ENCODE data around the gene DNASE1L1.

Gene DNASE1L1

DNA sequence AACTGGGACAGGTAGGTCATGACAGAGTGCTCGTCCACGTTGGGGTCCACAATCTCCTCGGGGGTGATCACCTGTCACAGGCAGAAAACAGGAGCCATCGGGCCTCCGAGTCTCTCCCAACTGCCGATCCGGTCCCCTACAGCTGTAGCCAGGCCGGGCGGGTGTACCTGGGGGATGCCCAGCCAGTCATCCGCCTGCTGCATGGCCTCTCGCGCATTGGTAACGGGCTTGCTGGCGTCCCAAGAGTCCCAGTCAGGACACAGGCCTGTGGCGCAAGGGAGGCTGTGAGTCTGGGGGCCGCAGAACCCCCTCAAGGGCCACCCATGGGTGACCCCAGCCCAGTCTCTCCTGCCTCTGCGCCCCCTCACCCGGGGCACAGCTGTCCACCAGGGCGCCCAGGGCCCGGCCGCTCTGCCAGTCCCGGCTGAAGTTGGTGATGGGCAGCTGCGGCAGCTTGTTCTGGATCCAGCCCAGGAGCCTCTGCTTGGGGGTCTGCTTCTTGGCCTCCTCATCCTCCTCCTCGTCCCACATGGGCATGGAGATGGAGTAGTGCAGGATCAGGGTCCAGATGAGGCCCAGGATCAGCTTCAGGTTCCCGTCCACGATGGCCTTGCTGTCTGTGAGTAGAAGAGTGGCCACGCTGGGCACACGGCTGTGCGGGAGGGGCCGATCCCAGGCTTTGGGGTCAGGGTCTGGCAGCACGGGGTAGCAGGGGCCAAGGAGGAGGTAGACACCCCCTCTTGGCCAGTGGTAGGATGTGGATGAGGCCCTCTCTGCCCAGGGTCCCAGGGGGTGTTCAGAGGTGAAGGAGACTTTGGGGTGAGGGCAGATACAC, 41.4 kb downstream of the DNASE1L1 start:
- DNase-seq (ENCODE audit: low read depth), result no peak

DNA sequence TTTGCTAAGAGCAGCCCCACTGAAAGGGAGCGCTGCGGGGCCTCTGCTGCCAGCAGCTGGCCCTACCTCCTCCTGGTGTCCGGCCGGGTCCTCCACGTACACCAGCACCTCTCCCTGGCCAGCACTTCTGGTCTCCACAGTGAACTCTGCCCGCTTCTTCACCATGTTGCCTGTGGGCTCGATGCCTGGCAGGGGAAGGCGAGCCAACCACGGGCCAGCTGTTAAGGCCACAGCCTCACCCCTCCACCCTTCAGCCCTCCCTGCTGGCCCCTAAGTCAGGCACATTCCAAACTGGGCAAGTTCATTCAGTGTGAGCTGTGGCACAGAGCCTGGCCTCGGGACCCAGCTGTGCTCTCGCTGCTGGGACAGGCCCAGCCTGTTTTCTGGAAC, 42.4 kb downstream of the DNASE1L1 start:
- no peak for DNase-seq (ENCODE audit: low read depth)

DNA sequence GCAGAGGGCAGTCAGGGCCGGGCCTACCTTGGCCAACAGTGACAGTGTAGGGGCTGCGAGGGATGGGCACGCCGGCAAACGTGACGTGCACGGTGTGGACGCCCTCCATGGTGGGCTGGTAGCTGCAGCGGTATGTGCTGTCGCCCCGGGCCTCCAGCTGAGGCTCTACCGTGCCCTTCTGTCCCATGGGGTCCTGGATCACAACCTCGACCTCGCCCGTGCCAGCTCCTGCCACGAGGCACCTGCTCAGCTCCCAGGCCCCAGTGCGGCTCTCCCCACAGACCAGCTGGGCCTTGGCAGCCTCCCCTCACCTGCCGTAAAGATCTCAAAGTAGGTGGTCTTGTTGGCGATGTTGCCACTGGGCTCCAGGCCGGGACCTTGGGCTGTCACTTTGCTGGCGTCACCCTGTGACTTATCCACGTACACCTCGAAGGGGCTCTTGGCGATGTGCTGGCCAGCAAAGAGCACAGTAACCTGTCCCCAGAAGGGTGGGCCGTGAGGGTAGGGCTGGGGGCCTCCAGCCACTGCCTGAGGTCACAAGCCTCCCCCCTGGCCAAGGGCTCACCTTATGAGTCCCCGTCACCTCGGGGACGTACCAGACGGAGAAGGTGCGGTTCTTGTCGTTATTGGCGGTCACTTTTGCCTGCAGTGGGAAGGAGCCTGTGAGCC, 42.9 kb downstream of the DNASE1L1 start:
- no peak for DNase-seq (ENCODE audit: low read depth)

GRCh38 chrX:154365052-154365600, 43.9 kb downstream of the DNASE1L1 start:
- DNase-seq (ENCODE audit: low read depth), result no peak

DNA sequence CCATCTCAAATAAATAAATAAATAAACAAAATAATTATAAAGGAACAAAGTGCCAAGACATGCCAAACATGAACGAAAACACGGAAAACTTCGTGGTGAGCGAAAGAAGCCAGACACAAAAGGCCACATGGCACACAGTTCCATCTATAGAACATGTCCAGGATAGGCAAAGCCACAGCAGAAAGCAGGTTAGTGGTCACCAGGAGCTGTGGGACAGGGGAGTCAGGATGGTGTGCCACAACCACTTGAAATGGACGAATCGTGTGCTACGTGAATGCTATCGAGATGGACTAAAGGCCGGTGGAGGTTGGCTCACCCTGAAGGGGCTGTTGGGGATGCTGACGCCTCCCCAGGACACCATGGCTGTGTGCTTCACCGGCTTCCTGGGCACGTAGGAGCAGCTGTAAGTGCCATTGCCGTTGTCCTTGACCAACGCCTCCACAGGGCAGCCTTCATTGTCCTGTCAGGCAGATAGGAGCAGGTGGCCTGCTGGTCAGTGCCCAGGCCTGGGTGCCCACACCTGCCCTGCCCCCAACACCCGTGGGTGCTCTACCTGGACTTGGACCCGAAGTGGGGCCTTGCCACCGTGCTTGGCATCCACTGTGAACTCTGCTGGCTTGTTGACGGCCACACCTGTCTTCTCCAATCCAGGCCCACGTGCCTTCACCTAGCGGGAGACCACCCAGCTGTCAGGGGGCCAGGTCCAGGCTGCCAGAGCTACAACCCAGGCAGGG, 45.2 kb downstream of the DNASE1L1 start:
- DNase-seq (ENCODE audit: low read depth), result no peak

DNA sequence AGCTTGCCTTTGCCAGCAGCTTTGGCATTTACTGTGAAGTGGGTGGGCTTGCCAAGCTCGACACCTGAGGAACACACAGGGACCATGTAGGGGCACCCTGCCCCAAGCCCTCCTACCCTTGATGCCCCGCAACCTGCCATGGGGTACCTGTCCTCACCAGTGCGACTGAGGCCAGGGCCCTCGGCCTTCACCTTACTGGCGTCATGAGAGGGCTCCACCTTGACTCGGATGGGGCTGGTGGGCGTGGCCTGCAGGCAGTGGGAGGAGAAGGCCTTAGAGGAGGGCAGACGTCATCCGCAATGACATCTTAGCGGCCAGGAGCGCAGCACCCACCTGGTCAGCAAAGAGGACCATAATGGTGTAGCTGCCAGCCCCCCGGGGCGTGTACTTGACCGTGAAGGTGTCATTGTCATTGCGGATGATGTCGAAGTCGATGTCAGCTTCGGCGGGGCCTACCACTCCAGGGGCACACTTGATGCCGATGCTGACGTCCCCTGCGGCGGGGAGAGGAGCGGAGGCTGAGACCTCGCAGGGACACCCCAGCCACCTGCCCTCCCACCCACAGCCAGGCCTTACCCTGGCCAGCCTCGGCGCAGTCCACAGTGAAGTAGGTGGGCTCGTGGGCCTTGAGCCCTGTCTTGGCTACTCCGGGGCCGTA, 46.8 kb downstream of the DNASE1L1 start:
- DNase-seq (ENCODE audit: low read depth), result no peak

GRCh38 chrX:154360155-154360713, 48.8 kb downstream of the DNASE1L1 start:
- no peak for DNase-seq (ENCODE audit: low read depth)

- no peak for DNase-seq (ENCODE audit: low read depth)
Measured at GRCh38 chrX:154359362-154360154, 49.5 kb downstream of the DNASE1L1 start.

- no peak for DNase-seq (ENCODE audit: low read depth)
Measured at GRCh38 chrX:154358829-154359228, 50.2 kb downstream of the DNASE1L1 start.

- no peak for DNase-seq (ENCODE audit: low read depth)
Measured at GRCh38 chrX:154358011-154358410, 51.0 kb downstream of the DNASE1L1 start.

DNA sequence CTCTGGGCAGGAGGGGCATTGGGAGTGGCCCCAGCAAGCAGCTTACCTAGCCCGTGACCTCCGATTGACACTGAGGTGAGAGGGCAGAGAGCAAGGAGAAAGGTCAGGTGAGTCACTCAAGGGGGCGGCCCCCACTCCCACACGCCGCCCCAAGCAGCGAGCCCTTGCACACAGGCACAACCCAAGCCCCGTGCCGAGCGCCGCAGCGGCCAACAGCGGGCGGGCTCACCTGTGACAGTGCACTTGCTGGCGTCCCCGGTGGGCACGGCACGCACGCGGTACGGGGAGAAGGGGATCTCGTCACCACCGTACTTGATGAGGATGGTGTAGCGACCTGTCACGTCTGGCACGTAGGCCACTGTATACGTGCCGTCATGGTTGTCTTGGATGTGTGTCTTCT, 51.8 kb downstream of the DNASE1L1 start:
- DNase-seq (ENCODE audit: low read depth), result no peak

- DNase-seq (ENCODE audit: low read depth), result no peak
Measured at GRCh38 chrX:154356596-154356995, 52.5 kb downstream of the DNASE1L1 start.

- no peak for DNase-seq (ENCODE audit: low read depth)
Measured at GRCh38 chrX:154355776-154356140, 53.3 kb downstream of the DNASE1L1 start.

GRCh38 chrX:154355094-154355775, 53.8 kb downstream of the DNASE1L1 start:
- no peak for DNase-seq (ENCODE audit: low read depth)

- no peak for DNase-seq (ENCODE audit: low read depth)
Measured at GRCh38 chrX:154354516-154354915, 54.5 kb downstream of the DNASE1L1 start.

- no peak for DNase-seq (ENCODE audit: low read depth)
Measured at GRCh38 chrX:154354013-154354412, 55.0 kb downstream of the DNASE1L1 start.

DNA sequence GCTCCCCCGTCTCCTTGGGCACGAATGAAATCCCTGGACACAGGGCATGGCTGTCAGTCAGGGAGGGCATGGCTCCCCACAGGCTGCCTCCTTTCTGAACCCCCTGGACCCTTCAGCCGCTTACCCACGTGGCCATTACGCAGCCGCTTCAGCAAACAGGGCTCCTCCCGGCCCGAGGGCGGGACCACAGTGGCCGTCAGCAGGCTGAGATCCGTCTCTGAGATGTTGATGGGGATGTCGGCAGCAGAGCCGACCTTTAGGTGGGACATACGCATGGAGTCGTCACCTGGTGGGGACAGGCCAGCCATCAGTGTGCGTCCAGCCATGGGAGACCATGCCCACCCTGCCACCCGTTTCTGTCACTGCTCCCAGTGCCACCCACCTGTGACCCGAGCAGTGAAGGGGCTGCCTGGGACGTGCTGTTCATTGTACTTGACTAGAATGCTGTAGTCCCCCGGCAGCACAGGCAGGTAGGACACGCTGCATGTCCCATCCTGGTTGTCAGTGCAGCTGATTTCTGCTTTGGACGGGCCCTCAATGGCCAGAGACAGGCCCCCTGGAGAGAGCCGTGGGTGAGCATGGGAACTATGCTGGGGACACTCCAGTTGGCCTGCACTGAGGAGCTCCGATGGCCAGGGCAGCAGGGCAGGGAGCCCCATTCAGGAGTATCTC, 55.7 kb downstream of the DNASE1L1 start:
- DNase-seq (ENCODE audit: low read depth), result no peak

- DNase-seq (ENCODE audit: low read depth), result no peak
Measured at GRCh38 chrX:154352466-154352865, 56.6 kb downstream of the DNASE1L1 start.

DNA sequence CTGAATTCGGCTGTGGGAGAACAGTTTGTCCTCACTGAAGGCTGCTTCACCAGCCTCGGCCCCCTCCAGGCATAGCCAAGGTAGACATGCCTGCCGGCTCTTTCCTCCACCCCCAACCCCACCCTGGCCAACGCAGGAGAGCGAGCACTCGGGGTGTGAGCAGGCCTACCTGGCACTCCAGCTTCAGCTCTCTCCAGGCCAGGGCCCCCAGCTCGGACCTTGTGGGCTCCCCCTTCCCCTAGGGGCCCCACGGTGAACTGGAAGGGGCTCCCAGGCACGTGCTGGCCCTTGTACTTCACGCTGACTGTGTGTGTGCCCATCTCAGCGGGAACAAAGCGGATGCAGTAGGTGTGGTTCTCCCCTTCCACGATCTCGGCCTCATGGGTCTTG, 57.0 kb downstream of the DNASE1L1 start:
- no peak for DNase-seq (ENCODE audit: low read depth)

Measured in ELR (cell line).